HCT116 (cell line): ENCODE results near the gene FGD4. TPM values are rescaled to one million over a fixed set of nuclear protein-coding genes. Genes with fewer than 3 reads are reported as not detected.

Experiments used
- ATAC-seq: fragments of 200-7000 bp; cut with Tn5 transposase; 2 replicates; pipeline ENCODE4 v1.9.1; 2020; ENCODE audit warnings: mild to moderate bottlenecking, moderate library complexity
- BruUV-seq: library from RNA; stranded (reverse); fragments of 400-500 nt; replicated peaks from 2 replicates; lab custom pipeline; 2021; lab: Mats Ljungman, UMichigan
- CTCF ChIA-PET: fragments of 300-600 bp; sonication (Branson Sonifier 250); formaldehyde crosslinking; loops from one replicate; lab custom pipeline; 2021; ENCODE audit warnings: antibody characterized with exemption; lab: Charles Lee
- POLR2A ChIA-PET: fragments of 300-600, 350-600 bp; sonication (Branson Sonifier 250); formaldehyde crosslinking; loops from one replicate; lab custom pipeline; 2021; ENCODE audit warnings: antibody characterized with exemption; lab: Charles Lee
- RAD21 ChIA-PET, 2 experiments: fragments of 300-600 bp; sonication (Branson Sonifier 250); formaldehyde crosslinking; loops; one replicate each; lab custom pipeline; 2023; ENCODE audit warnings: low total read pairs in 2 of 2; ENCODE audit not compliant: uncharacterized antibody in 2 of 2, unreplicated experiment in 2 of 2, low non-redundant PET in 1 of 2; lab: Charles Lee
- DNase-seq: peaks from one replicate; pipeline ENCODE4 v3.0.0-alpha.2; 2010; ENCODE audit warnings: low read depth, low spot score
- H2AFZ ChIP-seq: fragments of 200-600 bp; shearing (Covaris generic), sonication (generic); 2 replicates; pipeline ENCODE4 v1.6.1; 2017; ENCODE audit warnings: low read depth, mixed run types, mixed read lengths, antibody characterized with exemption, low read length; ENCODE audit not compliant: poor library complexity, severe bottlenecking
- H3K27ac ChIP-seq: 2 replicates; pipeline ENCODE4 v1.5.1; 2012; ENCODE audit warnings: low read depth, low read length
- H3K27me3 ChIP-seq: fragments of 200-600 bp; sonication (generic); 2 replicates; pipeline ENCODE4 v1.6.1; 2016; ENCODE audit warnings: mixed run types, low read length, mixed read lengths; ENCODE audit not compliant: insufficient read depth
- H3K36me3 ChIP-seq, 2 experiments: fragments of 200-500 bp in 1 of 2; fragments of 200-600 bp in 1 of 2; sonication (Bioruptor generic) in 1 of 2; sonication (generic) in 1 of 2; 2 replicates each; pipeline versions ENCODE4 v1.5.1 to v1.6.1; 2014 to 2016; ENCODE audit warnings: low read length in 2 of 2, inconsistent platforms in 1 of 2, mixed read lengths in 1 of 2, mixed run types in 1 of 2; ENCODE audit not compliant: insufficient read depth in 2 of 2, control insufficient read depth in 1 of 2
- H3K4me1 ChIP-seq, 2 experiments: fragments of 200-600 bp in 1 of 2; sonication (generic) in 1 of 2; 2 replicates each; pipeline versions ENCODE4 v1.5.1 to v1.6.1; 2012 to 2017; ENCODE audit warnings: low read length in 2 of 2, inconsistent platforms in 1 of 2, mild to moderate bottlenecking in 1 of 2, mixed read lengths in 1 of 2, mixed run types in 1 of 2, moderate library complexity in 1 of 2; ENCODE audit not compliant: insufficient read depth in 2 of 2, control insufficient read depth in 1 of 2
- H3K4me2 ChIP-seq: fragments of 200-600 bp; sonication (generic); 2 replicates; pipeline ENCODE4 v1.6.1; 2017; ENCODE audit warnings: mixed run types, low read length, mixed read lengths
- H3K4me3 ChIP-seq, 2 experiments: fragments of 200-600 bp in 1 of 2; sonication (generic) in 1 of 2; replicated peaks in 1 of 2; 2 replicates each; pipeline ENCODE4 v1.5.1; 2011 to 2016; ENCODE audit warnings: low read length in 2 of 2, control low read depth in 1 of 2, low read depth in 1 of 2, mild to moderate bottlenecking in 1 of 2, mixed read lengths in 1 of 2, mixed run types in 1 of 2
- H3K79me2 ChIP-seq: fragments of 200-600 bp; sonication (generic); 2 replicates; pipeline ENCODE4 v1.6.1; 2017; ENCODE audit warnings: mild to moderate bottlenecking, mixed run types, low read length, moderate library complexity, mixed read lengths; ENCODE audit not compliant: insufficient read depth
- H3K9ac ChIP-seq: fragments of 200-600 bp; sonication (generic); 2 replicates; pipeline ENCODE4 v1.6.1; 2016; ENCODE audit warnings: low read length, mixed read lengths
- H3K9me2 ChIP-seq: fragments of 200-600 bp; sonication (generic), shearing (Covaris generic); 2 replicates; pipeline ENCODE4 v1.6.1; 2017; ENCODE audit warnings: mixed run types, mild to moderate bottlenecking, moderate library complexity; ENCODE audit not compliant: insufficient read depth
- H3K9me3 ChIP-seq, 2 experiments: fragments of 200-500 bp in 1 of 2; fragments of 200-600 bp in 1 of 2; sonication (Bioruptor generic) in 1 of 2; sonication (generic) in 1 of 2; 2 replicates each; pipeline ENCODE4 v1.6.1; 2014 to 2017; ENCODE audit warnings: low read length in 2 of 2, mixed read lengths in 2 of 2, inconsistent platforms in 1 of 2, low read depth in 1 of 2, mild to moderate bottlenecking in 1 of 2, mixed run types in 1 of 2, moderate library complexity in 1 of 2; ENCODE audit not compliant: control insufficient read depth in 1 of 2, insufficient read depth in 1 of 2
- H4K20me1 ChIP-seq: fragments of 200-600 bp; sonication (generic), shearing (Covaris generic); 2 replicates; pipeline ENCODE4 v1.6.1; 2017; ENCODE audit warnings: mixed run types, mild to moderate bottlenecking, moderate library complexity; ENCODE audit not compliant: insufficient read depth
- CBX3 ChIP-seq: IDR thresholded peaks from 2 replicates; pipeline ENCODE4 v1.6.1; 2012; ENCODE audit warnings: low read depth
- CEBPB ChIP-seq: IDR thresholded peaks from 2 replicates; pipeline ENCODE4 v1.6.1; 2012; ENCODE audit warnings: low read depth
- EZH2phosphoT487 ChIP-seq: fragments of 200-600 bp; IDR thresholded peaks from 2 replicates; pipeline ENCODE4 v1.6.1; 2018; ENCODE audit warnings: antibody characterized with exemption, borderline replicate concordance
- FOSL1 ChIP-seq: IDR thresholded peaks from 2 replicates; pipeline ENCODE4 v1.6.1; 2012; ENCODE audit warnings: low read depth
- JUND ChIP-seq: IDR thresholded peaks from 2 replicates; pipeline ENCODE4 v1.6.1; 2012
- POLR2A ChIP-seq: IDR thresholded peaks from 2 replicates; pipeline ENCODE4 v1.7.0; 2011; ENCODE audit warnings: borderline replicate concordance; ENCODE audit not compliant: insufficient read depth, insufficient read length; ENCODE audit errors: extremely low read depth
- POLR2AphosphoS5 ChIP-seq: IDR thresholded peaks from 2 replicates; pipeline ENCODE4 v1.6.1; 2011; ENCODE audit warnings: mild to moderate bottlenecking, low read depth, low read length, moderate library complexity
- RAD21 ChIP-seq: IDR thresholded peaks from 2 replicates; pipeline ENCODE4 v1.6.1; 2012; ENCODE audit warnings: low read depth, mild to moderate bottlenecking
- SIN3A ChIP-seq: IDR thresholded peaks from 2 replicates; pipeline ENCODE4 v1.6.1; 2012; ENCODE audit warnings: low read depth
- SP1 ChIP-seq: IDR thresholded peaks from 2 replicates; pipeline ENCODE4 v1.6.1; 2012; ENCODE audit warnings: low read depth
- SRF ChIP-seq: IDR thresholded peaks from 2 replicates; pipeline ENCODE4 v1.6.1; 2012; ENCODE audit warnings: low read depth
- TCF7L2 ChIP-seq: IDR thresholded peaks from 2 replicates; pipeline ENCODE4 v1.7.0; 2011; ENCODE audit warnings: borderline replicate concordance, inconsistent platforms; ENCODE audit not compliant: insufficient read depth, insufficient read length; ENCODE audit errors: extremely low read depth
- YY1 ChIP-seq: IDR thresholded peaks from 2 replicates; pipeline ENCODE4 v1.6.1; 2011; ENCODE audit warnings: low read length, low read depth, moderate library complexity, mild to moderate bottlenecking; ENCODE audit not compliant: insufficient replicate concordance; ENCODE audit errors: extremely low read depth
- ZNF274 ChIP-seq: fragments of 200-500 bp; sonication (Bioruptor generic); IDR thresholded peaks from 2 replicates; pipeline ENCODE4 v1.6.1; 2014; ENCODE audit warnings: mild to moderate bottlenecking, low read depth, low read length, inconsistent platforms
- intact Hi-C: fragments of 100-400 bp; cut with micrococcal nuclease; formaldehyde crosslinking; loops from 2 replicates; pipeline ENCODE4 v1.10.0; 2022
- total RNA-seq: library from RNA; stranded (reverse); gene quantifications from one replicate; pipeline ENCODE4 v1.2.1, GENCODE V29; 2021; ENCODE audit not compliant: unreplicated experiment
- TF ChIP-seq, protein P1 (sequence below): IDR thresholded peaks from 2 replicates; pipeline ENCODE4 v1.6.1; 2012
- TF ChIP-seq, protein P2 (sequence below): IDR thresholded peaks from 2 replicates; pipeline ENCODE4 v1.6.1; 2012
- TF ChIP-seq, protein P3 (sequence below), 3 experiments: fragments of 200-600 bp in 1 of 3; sonication (generic) in 1 of 3; IDR thresholded peaks in 2 of 3; conservative IDR thresholded peaks in 1 of 3; 2 replicates each; pipeline ENCODE4 v1.5.1; 2012 to 2017; ENCODE audit warnings: low read depth in 2 of 3, low read length in 2 of 3, antibody characterized with exemption in 1 of 3, borderline replicate concordance in 1 of 3, control low read depth in 1 of 3, mild to moderate bottlenecking in 1 of 3, mixed read lengths in 1 of 3, mixed run types in 1 of 3, moderate library complexity in 1 of 3; ENCODE audit not compliant: insufficient read depth in 1 of 3
- TF ChIP-seq, protein P4 (sequence below): IDR thresholded peaks from 2 replicates; pipeline ENCODE4 v1.6.1; 2012; ENCODE audit warnings: low read depth
- TF ChIP-seq, protein P5 (sequence below): IDR thresholded peaks from 2 replicates; pipeline ENCODE4 v1.6.1; 2011; ENCODE audit warnings: mild to moderate bottlenecking, low read length, moderate library complexity; ENCODE audit not compliant: insufficient replicate concordance; ENCODE audit errors: extremely low read depth

The FGD4 gene
- total RNA-seq, 1 experiment from 2014 or later: 7.7 TPM

DNA sequence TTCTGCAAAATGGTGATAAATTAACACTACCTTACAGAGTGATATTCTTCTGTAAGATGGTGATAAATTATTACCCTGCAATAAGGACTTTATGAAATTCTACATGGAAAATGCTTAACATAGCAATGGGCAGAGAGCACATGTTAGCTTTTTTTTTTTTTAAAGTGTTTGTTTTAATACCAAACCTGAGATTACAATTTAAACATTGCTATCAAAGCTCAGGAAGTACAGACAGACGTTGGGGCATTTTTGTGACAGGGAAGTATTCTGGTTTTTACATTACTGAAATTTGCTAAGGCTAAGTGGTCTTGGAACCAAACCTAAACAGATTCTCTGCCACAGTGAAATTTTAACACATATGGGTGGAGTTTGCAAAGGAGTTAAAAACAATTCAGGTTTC, 133.1 kb downstream of the FGD4 start (continued):
- TF ChIP-seq POLR2AphosphoS5 (no peak), YY1 (no peak), ZNF274 (no peak), POLR2A (no peak), SP1 (no peak), FOSL1 (no peak), SIN3A (no peak), JUND (no peak)
- TF ChIP-seq, protein P1, sequence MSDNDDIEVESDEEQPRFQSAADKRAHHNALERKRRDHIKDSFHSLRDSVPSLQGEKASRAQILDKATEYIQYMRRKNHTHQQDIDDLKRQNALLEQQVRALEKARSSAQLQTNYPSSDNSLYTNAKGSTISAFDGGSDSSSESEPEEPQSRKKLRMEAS: no peak
- TF ChIP-seq, protein P2, sequence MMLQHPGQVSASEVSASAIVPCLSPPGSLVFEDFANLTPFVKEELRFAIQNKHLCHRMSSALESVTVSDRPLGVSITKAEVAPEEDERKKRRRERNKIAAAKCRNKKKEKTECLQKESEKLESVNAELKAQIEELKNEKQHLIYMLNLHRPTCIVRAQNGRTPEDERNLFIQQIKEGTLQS: no peak

DNA sequence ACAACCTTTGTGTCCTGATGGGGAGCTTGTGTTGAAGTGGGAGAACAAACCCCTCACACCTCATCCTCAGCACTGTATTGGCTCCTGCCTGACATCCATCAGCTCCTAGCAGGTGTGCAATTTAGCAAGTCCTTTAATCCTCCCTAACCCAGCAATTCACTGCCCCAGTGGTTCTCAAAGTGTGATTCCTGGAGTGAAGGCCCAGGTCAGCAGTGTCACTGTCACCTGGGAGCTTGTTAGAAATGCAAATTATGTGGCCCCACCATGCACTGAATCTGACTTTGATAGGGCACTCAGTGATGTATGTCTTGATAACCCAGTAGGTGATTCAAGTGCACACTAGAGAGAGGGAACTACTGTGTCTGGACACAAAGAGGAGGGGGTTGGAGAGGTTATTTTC, 133.6 kb downstream of the FGD4 start:
- Histone ChIP-seq H4K20me1 (no peaks in the 10 kb centered on the region), H3K9me2 (no peaks in the 10 kb centered on the region), H3K36me3 (no peaks in the 10 kb centered on the region), H3K9ac (no peak overlapping the region), H3K4me3 (no peak overlapping the region), H3K79me2 (no peaks in the 10 kb centered on the region), H3K4me2 (no peak overlapping the region), H3K4me1 (no peaks in the 10 kb centered on the region), H3K9me3 (no peaks in the 10 kb centered on the region), H3K27ac (no peak overlapping the region), H2AFZ (no peak overlapping the region), H3K27me3 (no peaks in the 10 kb centered on the region)
- no peak for ATAC-seq
- ChIA-PET CTCF (no interaction called here), RAD21 (no interaction called here), POLR2A (no interaction called here)
- intact Hi-C loops: no loop called here
- BruUV-seq: no TSS peak
- no peak for DNase-seq
- no peak for TF ChIP-seq EZH2phosphoT487
- TF ChIP-seq JUND: no peak
- TF ChIP-seq, protein P3, sequence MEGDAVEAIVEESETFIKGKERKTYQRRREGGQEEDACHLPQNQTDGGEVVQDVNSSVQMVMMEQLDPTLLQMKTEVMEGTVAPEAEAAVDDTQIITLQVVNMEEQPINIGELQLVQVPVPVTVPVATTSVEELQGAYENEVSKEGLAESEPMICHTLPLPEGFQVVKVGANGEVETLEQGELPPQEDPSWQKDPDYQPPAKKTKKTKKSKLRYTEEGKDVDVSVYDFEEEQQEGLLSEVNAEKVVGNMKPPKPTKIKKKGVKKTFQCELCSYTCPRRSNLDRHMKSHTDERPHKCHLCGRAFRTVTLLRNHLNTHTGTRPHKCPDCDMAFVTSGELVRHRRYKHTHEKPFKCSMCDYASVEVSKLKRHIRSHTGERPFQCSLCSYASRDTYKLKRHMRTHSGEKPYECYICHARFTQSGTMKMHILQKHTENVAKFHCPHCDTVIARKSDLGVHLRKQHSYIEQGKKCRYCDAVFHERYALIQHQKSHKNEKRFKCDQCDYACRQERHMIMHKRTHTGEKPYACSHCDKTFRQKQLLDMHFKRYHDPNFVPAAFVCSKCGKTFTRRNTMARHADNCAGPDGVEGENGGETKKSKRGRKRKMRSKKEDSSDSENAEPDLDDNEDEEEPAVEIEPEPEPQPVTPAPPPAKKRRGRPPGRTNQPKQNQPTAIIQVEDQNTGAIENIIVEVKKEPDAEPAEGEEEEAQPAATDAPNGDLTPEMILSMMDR (IDR thresholded peaks at IDR 0.05 in 2 of 3, conservative IDR thresholded peaks at IDR 0.05 in 1 of 3; ENCODE audit: borderline replicate concordance in 1 of 3, insufficient read depth in 1 of 3, low read depth in 2 of 3, low read length in 2 of 3): no peak
- TF ChIP-seq POLR2A: no peak
- no peak for TF ChIP-seq CBX3
- TF ChIP-seq CEBPB: no peak
- no peak for TF ChIP-seq SRF
- TF ChIP-seq, protein P4, sequence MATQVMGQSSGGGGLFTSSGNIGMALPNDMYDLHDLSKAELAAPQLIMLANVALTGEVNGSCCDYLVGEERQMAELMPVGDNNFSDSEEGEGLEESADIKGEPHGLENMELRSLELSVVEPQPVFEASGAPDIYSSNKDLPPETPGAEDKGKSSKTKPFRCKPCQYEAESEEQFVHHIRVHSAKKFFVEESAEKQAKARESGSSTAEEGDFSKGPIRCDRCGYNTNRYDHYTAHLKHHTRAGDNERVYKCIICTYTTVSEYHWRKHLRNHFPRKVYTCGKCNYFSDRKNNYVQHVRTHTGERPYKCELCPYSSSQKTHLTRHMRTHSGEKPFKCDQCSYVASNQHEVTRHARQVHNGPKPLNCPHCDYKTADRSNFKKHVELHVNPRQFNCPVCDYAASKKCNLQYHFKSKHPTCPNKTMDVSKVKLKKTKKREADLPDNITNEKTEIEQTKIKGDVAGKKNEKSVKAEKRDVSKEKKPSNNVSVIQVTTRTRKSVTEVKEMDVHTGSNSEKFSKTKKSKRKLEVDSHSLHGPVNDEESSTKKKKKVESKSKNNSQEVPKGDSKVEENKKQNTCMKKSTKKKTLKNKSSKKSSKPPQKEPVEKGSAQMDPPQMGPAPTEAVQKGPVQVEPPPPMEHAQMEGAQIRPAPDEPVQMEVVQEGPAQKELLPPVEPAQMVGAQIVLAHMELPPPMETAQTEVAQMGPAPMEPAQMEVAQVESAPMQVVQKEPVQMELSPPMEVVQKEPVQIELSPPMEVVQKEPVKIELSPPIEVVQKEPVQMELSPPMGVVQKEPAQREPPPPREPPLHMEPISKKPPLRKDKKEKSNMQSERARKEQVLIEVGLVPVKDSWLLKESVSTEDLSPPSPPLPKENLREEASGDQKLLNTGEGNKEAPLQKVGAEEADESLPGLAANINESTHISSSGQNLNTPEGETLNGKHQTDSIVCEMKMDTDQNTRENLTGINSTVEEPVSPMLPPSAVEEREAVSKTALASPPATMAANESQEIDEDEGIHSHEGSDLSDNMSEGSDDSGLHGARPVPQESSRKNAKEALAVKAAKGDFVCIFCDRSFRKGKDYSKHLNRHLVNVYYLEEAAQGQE: no peak
- TF ChIP-seq RAD21: no peak
- TF ChIP-seq ZNF274: no peak
- TF ChIP-seq, protein P1: no peak
- TF ChIP-seq, protein P5, sequence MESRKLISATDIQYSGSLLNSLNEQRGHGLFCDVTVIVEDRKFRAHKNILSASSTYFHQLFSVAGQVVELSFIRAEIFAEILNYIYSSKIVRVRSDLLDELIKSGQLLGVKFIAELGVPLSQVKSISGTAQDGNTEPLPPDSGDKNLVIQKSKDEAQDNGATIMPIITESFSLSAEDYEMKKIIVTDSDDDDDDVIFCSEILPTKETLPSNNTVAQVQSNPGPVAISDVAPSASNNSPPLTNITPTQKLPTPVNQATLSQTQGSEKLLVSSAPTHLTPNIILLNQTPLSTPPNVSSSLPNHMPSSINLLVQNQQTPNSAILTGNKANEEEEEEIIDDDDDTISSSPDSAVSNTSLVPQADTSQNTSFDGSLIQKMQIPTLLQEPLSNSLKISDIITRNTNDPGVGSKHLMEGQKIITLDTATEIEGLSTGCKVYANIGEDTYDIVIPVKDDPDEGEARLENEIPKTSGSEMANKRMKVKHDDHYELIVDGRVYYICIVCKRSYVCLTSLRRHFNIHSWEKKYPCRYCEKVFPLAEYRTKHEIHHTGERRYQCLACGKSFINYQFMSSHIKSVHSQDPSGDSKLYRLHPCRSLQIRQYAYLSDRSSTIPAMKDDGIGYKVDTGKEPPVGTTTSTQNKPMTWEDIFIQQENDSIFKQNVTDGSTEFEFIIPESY: no peak
- no peak for TF ChIP-seq TCF7L2
